ENCODE data around the gene AMBN.
"Not testable (repeated sequence)": the region's sequence is repeated elsewhere in the genome, so short reads cannot be mapped to it uniquely, and the experiment has no call there.

Gene AMBN

GRCh38 chr4:70613306-70614183 lies 21.5 kb downstream of the AMBN start:
- no peak for DNase-seq

- no peak for DNase-seq
Observed at GRCh38 chr4:70614184-70614555, 22.1 kb downstream of the AMBN start.

- no peak for DNase-seq
Observed at GRCh38 chr4:70619288-70619687, 27.2 kb downstream of the AMBN start.

GRCh38 chr4:70619778-70620177 lies 27.7 kb downstream of the AMBN start:
- DNase-seq, result no peak

GRCh38 chr4:70623323-70623722 lies 31.3 kb downstream of the AMBN start:
- no peak for DNase-seq

GRCh38 chr4:70624226-70624793 lies 32.3 kb downstream of the AMBN start:
- DNase-seq, result no peak

- DNase-seq, result no peak
Observed at GRCh38 chr4:70627620-70628019, 35.6 kb downstream of the AMBN start.

GRCh38 chr4:70628444-70628843 lies 36.4 kb downstream of the AMBN start, which contains the start of gene ENAM:
TSS of gene ENAM (plus strand) at chr4:70628744. CDS start at chr4:70629501, 757 bp downstream.
- DNase-seq, result no peak

- no peak for DNase-seq
Observed at GRCh38 chr4:70629469-70630090, 37.5 kb downstream of the AMBN start.

- DNase-seq, result no peak
Observed at GRCh38 chr4:70630162-70630561, 38.1 kb downstream of the AMBN start.

- DNase-seq, result no peak
Observed at GRCh38 chr4:70632028-70632427, 40.0 kb downstream of the AMBN start.

- DNase-seq, result no peak
Observed at GRCh38 chr4:70634482-70634881, 42.4 kb downstream of the AMBN start.

- DNase-seq, result peak; percentile 80
Observed at GRCh38 chr4:70637239-70637913, 45.3 kb downstream of the AMBN start.

GRCh38 chr4:70640192-70640591 lies 48.1 kb downstream of the AMBN start:
- DNase-seq, result no peak

GRCh38 chr4:70650741-70651140 lies 58.7 kb downstream of the AMBN start:
- DNase-seq, result not testable (repeated sequence)

- peak; percentile 66 for DNase-seq
Observed at GRCh38 chr4:70651864-70652506, 59.9 kb downstream of the AMBN start.

GRCh38 chr4:70654605-70655011 lies 62.6 kb downstream of the AMBN start:
- no peak for DNase-seq

Data from NCI-H187 treated with DMSO at 0.1 percent for 48 hours (cell line).